Stimulated activated CD8-positive, alpha-beta memory T cell treated with anti-CD3 and anti-CD28 coated beads, Interleukin-15, amount 100 ng/mL, for 4 hours (primary cell): ENCODE measurements around the gene MMP1.

Experiments
- DNase-seq, 2 donors: peaks; one replicate each; pipeline ENCODE4 v3.0.0-alpha.2; 2020; ENCODE audit warnings: low read depth in 2 of 2

The MMP1 gene

GRCh38 chr11:102807921-102808320 lies 10.0 kb upstream of the MMP1 start:
- no peak for DNase-seq

- no peak for DNase-seq
Observed at GRCh38 chr11:102806296-102806695, 8.3 kb upstream of the MMP1 start.

- no peak for DNase-seq
Observed at GRCh38 chr11:102802341-102802740, 4.4 kb upstream of the MMP1 start.

DNA sequence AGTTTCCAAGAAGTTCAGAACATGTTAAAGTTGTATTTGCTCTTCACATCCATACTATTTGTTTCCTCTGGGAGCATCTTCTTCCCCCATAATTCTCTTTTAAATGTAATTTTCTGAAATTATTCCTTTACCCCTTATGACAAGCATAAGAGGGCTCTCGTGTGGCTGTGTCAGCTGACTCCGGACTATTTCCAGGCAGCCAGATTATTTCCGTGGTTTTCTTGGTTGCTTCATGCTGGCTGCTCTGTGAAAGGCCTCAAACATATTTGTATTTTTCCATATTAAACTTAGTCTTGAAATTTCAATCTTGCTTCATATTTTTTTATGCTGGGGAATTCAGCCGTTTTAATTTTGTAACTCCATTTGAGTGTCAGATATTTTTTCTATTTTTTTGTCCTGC lies 2.8 kb upstream of the MMP1 start:
- DNase-seq, result no peak

DNA sequence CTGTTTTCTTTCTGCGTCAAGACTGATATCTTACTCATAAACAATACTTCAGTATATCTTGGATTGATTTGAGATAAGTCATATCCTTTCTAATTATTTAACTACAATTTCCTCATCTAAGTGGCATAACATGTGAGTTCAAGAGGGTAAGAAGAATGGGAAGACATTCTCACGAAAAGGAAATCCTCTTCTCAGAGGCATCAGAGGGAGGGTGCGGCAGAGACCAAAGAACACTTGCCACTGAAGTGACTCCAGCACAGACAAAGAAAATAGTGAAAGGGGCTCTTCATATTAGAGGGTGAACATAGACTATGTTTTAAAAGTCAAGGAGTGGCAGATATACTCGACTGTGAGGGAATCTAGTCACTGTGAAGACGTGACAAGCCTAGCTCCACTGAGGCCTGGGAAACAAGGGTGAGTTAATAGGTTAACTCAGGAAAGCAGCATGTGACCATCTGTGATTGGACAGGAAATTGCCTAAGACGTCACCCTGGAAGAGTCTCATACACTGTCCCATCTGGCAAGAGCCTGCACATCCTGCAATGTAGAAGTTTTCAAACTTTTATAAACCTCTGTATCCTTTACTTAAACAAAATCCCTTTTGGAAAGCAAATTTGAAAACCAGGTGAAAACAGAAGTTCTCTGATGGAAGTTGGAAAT lies 1.9 kb upstream of the MMP1 start:
- no peak for DNase-seq

GRCh38 chr11:102794382-102794781 lies 3.6 kb downstream of the MMP1 start:
- DNase-seq, result no peak

- DNase-seq, result no peak
Observed at GRCh38 chr11:102793677-102794290, 4.2 kb downstream of the MMP1 start.

- no peak for DNase-seq
Observed at GRCh38 chr11:102792604-102793003, 5.4 kb downstream of the MMP1 start.

DNA sequence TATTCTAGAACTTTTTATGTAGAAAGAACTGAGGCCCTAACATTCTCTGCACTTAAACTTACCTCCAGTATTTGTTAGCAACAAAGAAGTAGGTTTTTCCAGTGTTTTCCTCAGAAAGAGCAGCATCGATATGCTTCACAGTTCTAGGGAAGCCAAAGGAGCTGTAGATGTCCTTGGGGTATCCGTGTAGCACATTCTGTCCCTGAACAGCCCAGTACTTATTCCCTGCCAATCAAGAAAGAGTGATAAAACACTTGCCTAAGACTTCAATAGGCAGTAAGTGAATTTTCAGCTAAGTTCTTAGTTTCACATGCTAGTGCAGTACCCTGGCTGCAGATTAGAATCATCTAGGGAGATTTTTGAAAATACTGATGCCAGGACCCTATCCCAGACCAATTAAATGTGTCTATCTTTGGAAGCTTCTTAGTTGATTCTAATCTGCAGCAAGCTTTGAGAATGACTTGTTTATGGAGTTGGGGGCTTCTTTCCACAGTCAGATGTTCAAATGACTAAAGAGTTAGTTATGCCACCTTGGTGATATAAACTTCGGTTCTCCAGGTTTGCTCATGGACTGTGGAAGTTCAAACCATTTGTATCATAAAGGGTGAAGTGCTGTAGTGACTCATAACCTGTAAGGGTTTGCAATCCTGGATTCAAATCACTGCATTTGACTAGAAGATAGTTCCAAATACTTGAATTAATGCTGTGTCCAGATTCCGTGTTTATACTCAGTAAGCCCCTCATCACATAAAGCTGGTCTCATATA lies 6.5 kb downstream of the MMP1 start:
- no peak for DNase-seq

- DNase-seq, result no peak
Observed at GRCh38 chr11:102788334-102788995, 9.5 kb downstream of the MMP1 start.

- no peak for DNase-seq
Observed at GRCh38 chr11:102784380-102784779, 13.6 kb downstream of the MMP1 start.

GRCh38 chr11:102783720-102784119 lies 14.2 kb downstream of the MMP1 start:
- DNase-seq, result no peak

GRCh38 chr11:102783016-102783415 lies 14.9 kb downstream of the MMP1 start:
- no peak for DNase-seq

- no peak for DNase-seq
Observed at GRCh38 chr11:102781676-102782075, 16.3 kb downstream of the MMP1 start.

- DNase-seq, result no peak
Observed at GRCh38 chr11:102780491-102780918, 17.5 kb downstream of the MMP1 start, which contains the start of gene MMP10. Gene MMP10, minus strand, starts transcription at chr11:102780628. Its CDS starts 37 bp downstream, at chr11:102780591.

- no peak for DNase-seq
Observed at GRCh38 chr11:102776454-102776853, 21.5 kb downstream of the MMP1 start.

GRCh38 chr11:102773386-102773785 lies 24.6 kb downstream of the MMP1 start:
- no peak for DNase-seq

DNA sequence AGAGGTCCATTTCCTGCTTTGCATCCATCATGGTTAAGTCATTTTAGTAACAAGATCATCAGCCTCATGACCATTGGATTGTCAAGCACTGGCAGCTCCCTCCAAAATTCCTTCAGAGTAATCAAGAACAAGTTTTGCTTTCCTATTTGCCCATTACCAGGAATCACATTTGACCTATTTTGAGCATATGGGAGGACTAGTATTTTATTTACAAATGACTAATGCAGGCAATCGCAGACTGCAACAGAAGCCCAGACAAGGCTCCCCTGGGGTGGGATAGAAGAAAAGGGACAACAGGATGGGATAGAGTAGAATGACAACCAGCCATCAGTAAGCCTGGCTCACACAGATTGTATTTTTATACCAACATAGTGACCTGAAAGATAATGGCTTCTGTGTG lies 26.6 kb downstream of the MMP1 start:
- no peak for DNase-seq

GRCh38 chr11:102770191-102770590 lies 27.8 kb downstream of the MMP1 start:
- no peak for DNase-seq

- no peak for DNase-seq
Observed at GRCh38 chr11:102767800-102768199, 30.2 kb downstream of the MMP1 start.

DNA sequence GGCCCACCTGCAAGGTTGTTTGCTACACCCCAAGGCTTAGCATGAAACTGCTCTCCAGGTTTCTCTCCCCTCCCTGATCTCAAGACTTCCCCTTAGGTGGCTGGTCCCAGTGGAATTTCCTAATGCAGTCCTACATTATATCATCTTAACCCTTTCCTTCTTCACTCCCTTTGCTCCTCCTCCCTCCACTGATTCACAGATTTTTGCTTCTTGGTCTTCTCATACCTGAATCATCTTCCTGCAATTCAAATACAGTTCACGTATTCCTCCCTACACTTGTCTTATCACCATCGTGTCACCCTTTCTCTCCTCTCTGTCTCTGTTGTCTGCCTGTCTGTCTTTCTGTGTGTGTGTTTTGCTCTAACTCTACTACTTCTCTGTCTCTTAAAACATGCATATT lies 34.5 kb downstream of the MMP1 start:
- DNase-seq, result no peak

DNA sequence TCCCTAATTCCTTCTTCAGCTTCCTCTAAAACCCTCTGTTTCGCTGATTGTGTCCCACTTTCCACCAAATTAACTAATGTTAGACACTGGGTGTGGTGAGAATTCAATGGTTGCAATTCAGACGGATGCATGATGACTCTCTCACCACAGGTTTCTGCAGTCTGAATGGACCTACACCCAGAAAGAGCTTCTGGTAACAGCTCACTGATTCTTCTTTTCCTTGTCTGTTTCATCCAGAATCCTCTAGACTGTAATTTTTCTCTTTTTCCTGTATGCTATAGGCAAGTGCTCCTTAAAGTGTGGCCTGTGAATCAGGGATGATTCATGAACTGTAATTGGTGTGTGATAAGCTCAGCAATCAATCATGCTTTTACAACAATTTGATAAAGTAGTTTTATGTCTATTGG lies 35.6 kb downstream of the MMP1 start:
- no peak for DNase-seq
